IMR-90 (cell line): ENCODE data around the gene MOB3B. TPM values are rescaled to one million over a fixed set of nuclear protein-coding genes. Genes with fewer than 3 reads are reported as not detected.

ENCODE experiments used
- ATAC-seq: fragments of 200-7000 bp; cut with Tn5 transposase; 2 replicates; pipeline ENCODE4 v1.9.1; 2020; ENCODE audit warnings: low read depth, mild to moderate bottlenecking, moderate library complexity
- BruUV-seq: library from RNA; stranded (reverse); fragments of 400-500 nt; replicated peaks from 2 replicates; lab custom pipeline; 2021; lab: Mats Ljungman, UMichigan
- CTCF ChIA-PET: fragments of 300-600 bp; formaldehyde crosslinking; extraction: SDS; loops from one replicate; lab custom pipeline; 2021; ENCODE audit warnings: antibody characterized with exemption; lab: Yijun Ruan, JAX
- POLR2A ChIA-PET: fragments of 300-600 bp; sonication (Branson Sonifier 250); formaldehyde crosslinking; loops from one replicate; lab custom pipeline; 2022; ENCODE audit warnings: antibody characterized with exemption; ENCODE audit not compliant: unreplicated experiment; lab: Charles Lee
- DNase-seq: peaks from one replicate; pipeline ENCODE4 v3.0.0; 2013
- H2AFZ ChIP-seq: replicated peaks from 2 replicates; pipeline ENCODE3; 2013; ENCODE audit warnings: low read length, mild to moderate bottlenecking; ENCODE audit not compliant: poor library complexity
- H2AK5ac ChIP-seq: 2 replicates; pipeline ENCODE4 v1.6.1; 2013; ENCODE audit warnings: low read depth, low read length, inconsistent platforms
- H2AK9ac ChIP-seq: replicated peaks from 2 replicates; pipeline ENCODE3; 2013; ENCODE audit warnings: mild to moderate bottlenecking, low read depth, low read length, moderate library complexity; ENCODE audit not compliant: poor library complexity
- H2BK120ac ChIP-seq: 2 replicates; pipeline ENCODE4 v1.6.1; 2013; ENCODE audit warnings: low read depth, low read length, inconsistent platforms
- H2BK15ac ChIP-seq: 3 replicates; pipeline ENCODE4 v1.6.1; 2013; ENCODE audit warnings: low read depth, low read length, inconsistent platforms
- H2BK20ac ChIP-seq: 2 replicates; pipeline ENCODE4 v1.6.1; 2013; ENCODE audit warnings: low read depth, mild to moderate bottlenecking, inconsistent platforms, low read length, moderate library complexity
- H2BK5ac ChIP-seq: 2 replicates; pipeline ENCODE4 v1.6.1; 2013; ENCODE audit warnings: mild to moderate bottlenecking, low read depth, low read length, inconsistent platforms; ENCODE audit not compliant: poor library complexity, severe bottlenecking
- H3K14ac ChIP-seq: replicated peaks from 2 replicates; pipeline ENCODE4 v1.6.1; 2013; ENCODE audit warnings: low read depth, low read length, inconsistent platforms
- H3K18ac ChIP-seq: 2 replicates; pipeline ENCODE4 v1.6.1; 2013; ENCODE audit warnings: low read depth, low read length, control low read depth
- H3K23ac ChIP-seq: 2 replicates; pipeline ENCODE4 v1.6.1; 2013; ENCODE audit warnings: low read depth, low read length, inconsistent platforms
- H3K27ac ChIP-seq: 2 replicates; pipeline ENCODE4 v1.5.1; 2013; ENCODE audit warnings: mild to moderate bottlenecking, control low read depth, low read length; ENCODE audit not compliant: insufficient read depth
- H3K27me3 ChIP-seq: 2 replicates; pipeline ENCODE4 v1.6.1; 2013; ENCODE audit warnings: low read length; ENCODE audit not compliant: control insufficient read depth, insufficient read depth
- H3K36me3 ChIP-seq: 2 replicates; pipeline ENCODE4 v1.6.1; 2013; ENCODE audit warnings: low read length, mixed read lengths; ENCODE audit not compliant: control insufficient read depth, insufficient read depth
- H3K4ac ChIP-seq: 2 replicates; pipeline ENCODE4 v1.6.1; 2013; ENCODE audit warnings: low read depth, low read length, inconsistent platforms
- H3K4me1 ChIP-seq: 2 replicates; pipeline ENCODE4 v1.6.1; 2013; ENCODE audit warnings: low read length, mixed read lengths; ENCODE audit not compliant: control insufficient read depth, insufficient read depth
- H3K4me2 ChIP-seq: 2 replicates; pipeline ENCODE4 v1.6.1; 2013; ENCODE audit warnings: low read depth, mild to moderate bottlenecking, control low read depth, low read length, moderate library complexity
- H3K4me3 ChIP-seq: 2 replicates; pipeline ENCODE4 v1.5.1; 2013; ENCODE audit warnings: low read depth, mild to moderate bottlenecking, control low read depth, low read length, moderate library complexity; ENCODE audit not compliant: insufficient read depth
- H3K56ac ChIP-seq: 2 replicates; pipeline ENCODE4 v1.6.1; 2013; ENCODE audit warnings: low read length, inconsistent platforms; ENCODE audit not compliant: insufficient read depth; ENCODE audit errors: extremely low read depth
- H3K79me1 ChIP-seq, 2 experiments: 2 replicates each; pipeline ENCODE4 v1.6.1; 2013; ENCODE audit warnings: low read length in 2 of 2, inconsistent platforms in 1 of 2, low read depth in 1 of 2
- H3K9ac ChIP-seq: 2 replicates; pipeline ENCODE4 v1.6.1; 2013; ENCODE audit warnings: low read depth, low read length, control low read depth
- H3K9me1 ChIP-seq: 2 replicates; pipeline ENCODE4 v1.6.1; 2013; ENCODE audit warnings: low read length, inconsistent platforms; ENCODE audit not compliant: insufficient read depth
- H3K9me3 ChIP-seq: 2 replicates; pipeline ENCODE4 v1.6.1; 2013; ENCODE audit warnings: low read length; ENCODE audit not compliant: control insufficient read depth, insufficient read depth
- H4K20me1 ChIP-seq: 2 replicates; pipeline ENCODE4 v1.6.1; 2013; ENCODE audit warnings: low read length, inconsistent platforms; ENCODE audit not compliant: insufficient read depth
- H4K5ac ChIP-seq: 2 replicates; pipeline ENCODE4 v1.6.1; 2013; ENCODE audit warnings: mild to moderate bottlenecking, low read depth, low read length, control low read depth
- H4K8ac ChIP-seq, 2 experiments: 2 replicates each; pipeline ENCODE4 v1.6.1; 2013; ENCODE audit warnings: low read depth in 2 of 2, low read length in 2 of 2, control low read depth in 1 of 2, inconsistent platforms in 1 of 2
- H4K91ac ChIP-seq: 2 replicates; pipeline ENCODE4 v1.6.1; 2013; ENCODE audit warnings: low read depth, low read length, inconsistent platforms; ENCODE audit not compliant: insufficient read depth
- BHLHE40 ChIP-seq: fragments of 150-350 bp; IDR thresholded peaks from 2 replicates; pipeline ENCODE4 v1.6.1; 2016; ENCODE audit warnings: mild to moderate bottlenecking, low read depth, low read length
- CEBPB ChIP-seq: IDR thresholded peaks from 2 replicates; pipeline ENCODE4 v1.6.1; 2012; ENCODE audit warnings: low read depth, low read length, improper control_type of control experiment
- CHD1 ChIP-seq: IDR thresholded peaks from 2 replicates; pipeline ENCODE4 v1.6.1; 2012; ENCODE audit warnings: low read depth, low read length, improper control_type of control experiment
- CTCF ChIP-seq: conservative IDR thresholded peaks from 2 replicates; pipeline ENCODE4 v1.5.1; 2012; ENCODE audit warnings: mild to moderate bottlenecking, low read depth, low read length, improper control_type of control experiment
- ELK1 ChIP-seq: fragments of 150-350 bp; IDR thresholded peaks from 2 replicates; pipeline ENCODE4 v1.6.1; 2016; ENCODE audit warnings: low read depth, mild to moderate bottlenecking, low read length, moderate library complexity, borderline replicate concordance
- FOS ChIP-seq: fragments of 150-350 bp; IDR thresholded peaks from 2 replicates; pipeline ENCODE4 v1.6.1; 2016; ENCODE audit warnings: low read depth, low read length
- MAFK ChIP-seq: IDR thresholded peaks from 2 replicates; pipeline ENCODE4 v1.6.1; 2012; ENCODE audit warnings: low read depth, low read length, improper control_type of control experiment
- MAZ ChIP-seq: IDR thresholded peaks from 2 replicates; pipeline ENCODE4 v1.6.1; 2012; ENCODE audit warnings: low read depth, mild to moderate bottlenecking, low read length, improper control_type of control experiment, moderate library complexity, borderline replicate concordance
- MXI1 ChIP-seq: IDR thresholded peaks from 2 replicates; pipeline ENCODE4 v1.6.1; 2012; ENCODE audit warnings: low read depth, mild to moderate bottlenecking, low read length, moderate library complexity, borderline replicate concordance
- POLR2A ChIP-seq: IDR thresholded peaks from 2 replicates; pipeline ENCODE4 v1.6.1; 2012; ENCODE audit warnings: mild to moderate bottlenecking, low read depth, low read length
- RAD21 ChIP-seq: IDR thresholded peaks from 2 replicates; pipeline ENCODE4 v1.6.1; 2012; ENCODE audit warnings: low read length, improper control_type of control experiment
- RCOR1 ChIP-seq: IDR thresholded peaks from 2 replicates; pipeline ENCODE4 v1.6.1; 2012; ENCODE audit warnings: mild to moderate bottlenecking, low read length, improper control_type of control experiment; ENCODE audit not compliant: insufficient replicate concordance
- USF2 ChIP-seq: fragments of 150-350 bp; IDR thresholded peaks from 2 replicates; pipeline ENCODE4 v1.6.1; 2017; ENCODE audit warnings: mild to moderate bottlenecking, antibody characterized with exemption, low read length, low read depth
- WGBS, 2 experiments: methylation state at CpG; one replicate each; pipeline versions ENCODE4 v1.1.5 to v1.1.7; 2013; ENCODE audit warnings: missing lambda C conversion rate in 2 of 2; ENCODE audit not compliant: insufficient read length in 1 of 2; ENCODE audit errors: extremely low coverage in 2 of 2; 5-methylcytosine and 5-hydroxymethylcytosine counted together
- dilution Hi-C: fragments of 300-500 bp; cut with HindIII; formaldehyde crosslinking; loops from one replicate; pipeline ENCODE4 v1.14.3; 2018; ENCODE audit warnings: low sequenced_read_pairs; ENCODE audit not compliant: unreplicated experiment
- in situ Hi-C: fragments of 300-500 bp; cut with MboI; formaldehyde crosslinking; loops from 3 replicates; pipeline ENCODE4 v1.14.3; 2019; ENCODE audit warnings: low sequenced_read_pairs, inconsistent platforms, mixed read lengths
- intact Hi-C: fragments of 100-400 bp; cut with micrococcal nuclease; formaldehyde crosslinking; loops from 2 replicates; pipeline ENCODE4 v1.10.0; 2022
- polyA plus RNA-seq, 3 experiments: library from polyadenylated mRNA; depleted of rRNA; stranded (reverse); fragments of >200 nt; gene quantifications; 2 replicates each; pipeline ENCODE4 v1.2.3, GENCODE V29; 2012; ENCODE audit warnings: low replicate concordance in 1 of 3
- total RNA-seq: library from RNA; depleted of rRNA; stranded (reverse); fragments of >200 nt; gene quantifications from 2 replicates; pipeline ENCODE4 v1.2.3, GENCODE V29; 2012

Gene MOB3B
- total and polyA plus RNA-seq, 2 of the 4 experiments (the other 2 are of a cell fraction), result under 0.01 to 0.02 TPM

- TF ChIP-seq MAFK, result no peak
- TF ChIP-seq CHD1, result no peak
- TF ChIP-seq MXI1, result no peak
- no peak for TF ChIP-seq USF2
- TF ChIP-seq FOS, result no peak
- TF ChIP-seq RAD21, result no peak
- TF ChIP-seq POLR2A, result no peak
- TF ChIP-seq CEBPB, result no peak
- TF ChIP-seq BHLHE40, result no peak
- TF ChIP-seq MAZ, result no peak
- TF ChIP-seq RCOR1, result no peak
- no peak for TF ChIP-seq ELK1
- TF ChIP-seq CTCF, result no peak
- in situ Hi-C loops (no loop called here), intact Hi-C loops (no loop called here), dilution Hi-C loops (no loop called here)
- no peak overlapping the region for H3K9ac ChIP-seq
- H3K56ac ChIP-seq, result no peak overlapping the region
- no peak for DNase-seq
- ChIA-PET POLR2A (no interaction called here), CTCF (no interaction called here)
- H2AFZ ChIP-seq, result no peak overlapping the region
- H2BK20ac ChIP-seq, result no peak overlapping the region
- no peak overlapping the region for H3K14ac ChIP-seq
- no TSS peak for BruUV-seq
- H3K9me1 ChIP-seq, result no peaks in the 10 kb centered on the region
- no peak overlapping the region for H4K8ac ChIP-seq
- H3K23ac ChIP-seq, result no peak overlapping the region
- H4K91ac ChIP-seq, result no peak overlapping the region
- H3K9me3 ChIP-seq, result no peaks in the 10 kb centered on the region
- no peak overlapping the region for H3K4me3 ChIP-seq
- H2AK5ac ChIP-seq, result no peak overlapping the region
- no peak overlapping the region for H3K18ac ChIP-seq
- H3K4me2 ChIP-seq, result no peak overlapping the region
- H4K20me1 ChIP-seq, result no peaks in the 10 kb centered on the region
- no peak overlapping the region for H2BK15ac ChIP-seq
- H4K5ac ChIP-seq, result no peak overlapping the region
- ATAC-seq, result no peak
- WGBS, 2 experiments, result no CpG with 5 or more reads among the region's 3 CpGs
- H3K36me3 ChIP-seq, result no peaks in the 10 kb centered on the region
- H2BK5ac ChIP-seq, result no peak overlapping the region
- H2BK120ac ChIP-seq, result no peak overlapping the region
- no peak overlapping the region for H3K4ac ChIP-seq
- no peak overlapping the region for H2AK9ac ChIP-seq
- H3K27me3 ChIP-seq, result no peaks in the 10 kb centered on the region
- H3K27ac ChIP-seq, result no peak overlapping the region
- H3K4me1 ChIP-seq, result no peaks in the 10 kb centered on the region
- no peaks in the 10 kb centered on the region for H3K79me1 ChIP-seq
Observed at GRCh38 chr9:27561685-27562084, 32.1 kb upstream of the MOB3B start.
